Activated CD4-positive, alpha-beta T cell treated with anti-CD3 and anti-CD28 coated beads, Interleukin-2, amount 10 ng/mL, durations not matched to agents 7 days and 5 days (primary cell): ENCODE data around the gene SWSAP1. TPM values are rescaled to one million over a fixed set of nuclear protein-coding genes. Genes with fewer than 3 reads are reported as not detected.

Experiments
- CTCF ChIA-PET: fragments of 350-600 bp; sonication (Branson Sonifier 250); formaldehyde crosslinking; loops from one replicate; lab custom pipeline; 2021; ENCODE audit warnings: antibody characterized with exemption; lab: Charles Lee
- POLR2A ChIA-PET: fragments of 350-600 bp; sonication (Branson Sonifier 250); formaldehyde crosslinking; loops from one replicate; lab custom pipeline; 2021; ENCODE audit warnings: antibody characterized with exemption; lab: Charles Lee
- DNase-seq: peaks from one replicate; pipeline ENCODE4 v3.0.0-alpha.2; 2020
- H3K27ac Mint-ChIP-seq: one replicate; pipeline ENCODE4 v1.8.0; 2021; ENCODE audit warnings: mild to moderate bottlenecking, moderate library complexity, mixed read lengths
- H3K27me3 Mint-ChIP-seq: one replicate; pipeline ENCODE4 v1.8.0; 2021; ENCODE audit warnings: mixed read lengths
- H3K36me3 Mint-ChIP-seq: one replicate; pipeline ENCODE4 v1.8.0; 2021; ENCODE audit warnings: low read depth, mixed read lengths
- H3K4me1 Mint-ChIP-seq: one replicate; pipeline ENCODE4 v1.8.0; 2021; ENCODE audit warnings: mixed read lengths
- H3K4me3 Mint-ChIP-seq: one replicate; pipeline ENCODE4 v1.8.0; 2021; ENCODE audit warnings: mild to moderate bottlenecking, moderate library complexity, mixed read lengths
- H3K9me3 Mint-ChIP-seq: one replicate; pipeline ENCODE4 v1.8.0; 2021; ENCODE audit warnings: mixed read lengths
- total RNA-seq, 2 experiments: library from RNA; stranded (reverse); gene quantifications; one replicate each; pipeline ENCODE4 v1.2.3, GENCODE V29; 2021

Gene SWSAP1
- total RNA-seq, 2 experiments from 2014 or later: 2.9 to 3.5 TPM

DNA sequence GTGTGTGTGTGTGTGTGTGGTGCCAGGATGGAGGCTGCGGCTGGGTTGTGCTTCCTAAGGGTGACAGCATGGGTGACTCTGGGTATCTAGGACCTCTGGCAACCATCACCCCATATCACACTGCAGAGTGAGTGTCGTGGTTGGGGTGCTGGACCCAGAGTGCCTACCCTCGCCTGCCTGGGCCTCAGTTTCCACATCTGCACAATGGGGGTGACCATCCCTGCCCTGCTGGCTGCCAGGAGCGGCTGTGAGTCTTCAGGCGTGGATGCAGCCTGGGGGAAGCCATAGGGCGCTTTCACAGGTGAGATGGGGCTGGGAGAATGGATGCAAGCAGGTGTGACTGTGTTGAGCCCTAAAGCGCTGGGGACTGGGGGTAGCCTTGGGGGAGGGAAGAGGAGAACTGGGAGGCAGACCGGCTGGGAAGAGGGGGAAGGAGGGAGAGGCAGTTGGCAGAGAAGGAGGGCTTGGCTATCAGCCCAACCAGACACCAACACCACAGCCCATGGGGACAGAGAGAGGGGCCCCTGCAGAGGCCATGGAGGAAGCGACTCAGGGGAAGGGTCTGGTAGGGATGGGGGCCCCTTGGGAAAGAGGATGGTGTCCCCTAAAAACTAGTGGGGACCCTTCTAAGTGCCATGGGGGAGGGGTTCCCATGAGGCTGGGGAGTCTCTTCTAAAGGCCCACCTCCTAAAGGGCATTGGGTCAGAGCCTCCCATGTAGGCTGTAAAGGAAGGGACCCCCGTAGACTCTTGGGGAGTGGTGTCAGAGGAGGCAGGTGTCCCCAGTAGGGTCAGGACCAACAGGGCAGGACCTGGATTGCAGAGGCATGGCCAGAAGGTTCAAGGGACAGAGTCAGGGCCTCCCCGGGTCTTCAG is 17.6 kb upstream of the SWSAP1 start:
- peaks cover 8% of the 10 kb centered on the region for H3K4me1 Mint-ChIP-seq
- no peaks in the 10 kb centered on the region for H3K36me3 Mint-ChIP-seq
- no peaks in the 10 kb centered on the region for H3K9me3 Mint-ChIP-seq
- no peak overlapping the region for H3K27ac Mint-ChIP-seq
- peaks cover 9% of the 10 kb centered on the region for H3K27me3 Mint-ChIP-seq
- no peak overlapping the region for H3K4me3 Mint-ChIP-seq
- POLR2A ChIA-PET: no interaction called here
- CTCF ChIA-PET: interaction anchor here (0.6 to 1.6 kb wide), 2 partner anchors 10 to 34 kb away, joined by 3 to 5 read pairs; partner anchors contain the start of genes CCDC159 and TMEM205
- no peak for DNase-seq

DNA sequence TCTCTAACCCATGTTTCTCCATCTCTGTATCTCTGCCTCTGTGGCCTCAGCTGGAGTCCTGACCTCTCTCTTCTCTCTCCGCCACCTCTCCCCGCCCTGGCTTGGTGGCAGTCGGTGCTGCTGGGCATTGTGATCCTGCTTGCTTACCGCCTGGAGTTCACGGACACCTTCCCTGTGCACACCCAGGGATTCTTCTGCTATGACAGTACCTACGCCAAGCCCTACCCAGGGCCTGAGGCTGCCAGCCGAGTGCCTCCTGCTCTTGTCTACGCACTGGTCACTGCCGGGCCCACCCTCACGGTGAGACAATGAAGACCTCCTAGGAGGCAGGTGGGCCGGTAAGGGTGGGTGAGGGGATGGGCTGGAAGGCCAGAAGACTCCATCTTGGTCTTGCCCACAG is 15.0 kb upstream of the SWSAP1 start:
- POLR2A ChIA-PET: no interaction called here
- Mint-ChIP-seq H3K4me1 (peaks cover 8% of the 10 kb centered on the region), H3K36me3 (no peaks in the 10 kb centered on the region), H3K9me3 (no peaks in the 10 kb centered on the region), H3K27ac (no peak overlapping the region), H3K27me3 (peaks cover 9% of the 10 kb centered on the region), H3K4me3 (no peak overlapping the region)
- CTCF ChIA-PET: interaction anchor here (1.2 kb wide), 1 partner anchor 8 kb away, joined by 3 read pairs; no protein-coding TSS in a partner anchor
- DNase-seq: no peak

DNA sequence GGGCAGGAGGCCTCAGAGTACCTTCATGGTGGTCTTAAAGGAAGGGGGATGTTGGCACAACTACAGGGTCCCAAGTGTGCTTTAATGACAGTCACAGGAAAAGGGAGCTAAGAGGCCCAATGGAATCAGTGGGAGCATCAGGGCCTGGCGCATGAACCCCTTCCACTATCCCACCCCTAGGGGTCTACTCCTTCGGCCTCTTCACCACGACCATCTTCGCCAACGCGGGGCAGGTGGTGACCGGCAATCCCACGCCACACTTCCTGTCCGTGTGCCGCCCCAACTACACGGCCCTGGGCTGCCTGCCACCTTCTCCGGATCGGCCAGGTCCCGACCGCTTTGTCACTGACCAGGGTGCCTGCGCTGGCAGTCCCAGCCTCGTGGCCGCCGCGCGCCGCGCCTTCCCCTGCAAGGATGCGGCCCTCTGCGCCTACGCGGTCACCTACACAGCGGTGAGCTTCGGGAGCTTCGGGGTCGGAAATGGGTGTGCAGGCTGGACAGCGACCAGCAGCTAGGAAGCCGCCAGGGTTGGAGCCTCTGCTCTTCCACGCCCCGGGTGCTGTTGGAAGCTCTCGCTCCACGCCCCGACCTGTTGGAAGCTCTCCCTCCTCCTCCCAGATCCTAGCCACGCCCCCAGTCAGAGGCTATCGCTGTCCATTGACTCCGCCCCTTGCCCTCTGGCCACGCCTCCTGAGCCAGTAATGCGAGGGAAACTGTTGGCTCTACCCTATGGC is 13.3 kb upstream of the SWSAP1 start:
- CTCF ChIA-PET: interaction anchor here (0.7 to 1.5 kb wide), 3 partner anchors 16 to 200 kb away, joined by 3 to 5 read pairs (median 3); no protein-coding TSS in a partner anchor
- peaks cover 4% of the 10 kb centered on the region for H3K27me3 Mint-ChIP-seq
- H3K4me3 Mint-ChIP-seq: no peak overlapping the region
- H3K36me3 Mint-ChIP-seq: no peaks in the 10 kb centered on the region
- H3K9me3 Mint-ChIP-seq: no peaks in the 10 kb centered on the region
- H3K4me1 Mint-ChIP-seq: peaks cover 1% of the 10 kb centered on the region
- no peak for DNase-seq
- H3K27ac Mint-ChIP-seq: no peak overlapping the region
- POLR2A ChIA-PET: no interaction called here

DNA sequence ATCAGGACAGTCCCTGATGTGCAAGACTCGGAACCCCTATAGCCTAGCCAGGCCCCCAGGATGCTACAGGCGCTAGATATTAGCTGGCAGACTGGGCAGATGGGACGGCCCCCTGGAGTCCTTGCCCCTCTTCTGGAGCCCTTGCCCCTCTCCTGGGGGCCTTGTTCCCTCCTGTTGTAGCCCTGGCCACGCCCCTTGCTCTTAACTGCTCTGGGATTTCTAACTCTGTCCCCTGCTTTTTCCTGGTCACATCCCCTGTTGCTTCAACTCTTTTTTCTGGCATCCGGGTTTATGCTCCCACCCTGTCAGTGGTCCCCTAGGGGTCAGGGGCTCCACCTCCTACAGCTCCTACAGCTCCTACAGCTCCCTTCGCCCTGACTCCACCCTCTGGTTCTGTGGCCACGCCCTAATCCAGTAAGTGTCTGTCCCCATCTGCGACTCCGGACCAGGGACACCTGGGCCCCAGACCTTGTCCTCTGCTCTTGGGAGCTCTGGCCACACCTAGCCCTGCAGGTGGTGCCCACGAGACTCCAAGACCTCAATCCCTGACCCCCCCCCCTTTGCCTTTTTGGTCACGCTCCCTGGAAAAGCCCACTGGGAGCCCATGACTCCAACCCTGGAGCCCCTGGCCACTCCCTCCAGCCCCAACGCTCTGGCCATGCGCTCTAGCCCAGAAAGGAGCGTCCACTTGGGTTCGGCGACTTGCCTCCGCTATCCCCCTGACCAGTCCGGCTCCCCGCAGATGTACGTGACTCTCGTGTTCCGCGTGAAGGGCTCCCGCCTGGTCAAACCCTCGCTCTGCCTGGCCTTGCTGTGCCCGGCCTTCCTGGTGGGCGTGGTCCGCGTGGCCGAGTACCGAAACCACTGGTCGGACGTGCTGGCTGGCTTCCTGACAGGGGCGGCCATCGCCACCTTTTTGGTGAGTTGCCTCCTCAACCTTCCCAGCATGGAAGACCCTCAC is 12.4 kb upstream of the SWSAP1 start:
- ChIA-PET CTCF (interaction anchor here (0.7 to 1.5 kb wide), 4 partner anchors 15 to 733 kb away, joined by 3 to 5 read pairs (median 4); no protein-coding TSS in a partner anchor), POLR2A (no interaction called here)

DNA sequence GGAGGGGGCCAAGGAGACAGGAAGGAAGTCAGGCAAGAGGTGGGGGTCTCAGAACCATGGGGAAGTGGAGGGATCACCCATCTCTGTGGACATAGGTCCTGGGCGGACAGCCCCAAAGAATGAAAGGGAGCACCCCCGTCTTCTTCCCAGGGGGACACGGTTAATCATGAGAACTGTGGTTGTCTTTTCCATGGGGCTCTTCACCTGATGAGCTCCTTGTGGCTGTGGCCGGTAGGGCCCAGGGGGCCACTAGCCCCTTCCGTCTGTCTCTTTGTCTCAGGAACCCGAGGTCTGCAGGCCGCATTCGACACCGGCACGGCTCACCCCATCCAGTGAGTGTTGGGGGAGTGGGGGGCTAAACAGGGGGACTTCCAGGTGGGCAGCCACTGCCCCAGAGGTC is 10.6 kb upstream of the SWSAP1 start:
- CTCF ChIA-PET: interaction anchor here (0.6 kb wide), 1 partner anchor 49 kb away, joined by 4 read pairs; no protein-coding TSS in a partner anchor
- Mint-ChIP-seq H3K36me3 (peaks cover 2% of the 10 kb centered on the region), H3K4me1 (no peaks in the 10 kb centered on the region), H3K9me3 (no peaks in the 10 kb centered on the region), H3K27me3 (no peaks in the 10 kb centered on the region), H3K27ac (no peak overlapping the region), H3K4me3 (no peak overlapping the region)
- no peak for DNase-seq
- POLR2A ChIA-PET: no interaction called here

More for the DNA sequence above, 12.4 kb upstream of the SWSAP1 start:
- Mint-ChIP-seq H3K4me1 (no peaks in the 10 kb centered on the region), H3K4me3 (no peak overlapping the region), H3K9me3 (no peaks in the 10 kb centered on the region), H3K27me3 (no peaks in the 10 kb centered on the region), H3K36me3 (no peaks in the 10 kb centered on the region), H3K27ac (no peak overlapping the region)
- no peak for DNase-seq

DNA sequence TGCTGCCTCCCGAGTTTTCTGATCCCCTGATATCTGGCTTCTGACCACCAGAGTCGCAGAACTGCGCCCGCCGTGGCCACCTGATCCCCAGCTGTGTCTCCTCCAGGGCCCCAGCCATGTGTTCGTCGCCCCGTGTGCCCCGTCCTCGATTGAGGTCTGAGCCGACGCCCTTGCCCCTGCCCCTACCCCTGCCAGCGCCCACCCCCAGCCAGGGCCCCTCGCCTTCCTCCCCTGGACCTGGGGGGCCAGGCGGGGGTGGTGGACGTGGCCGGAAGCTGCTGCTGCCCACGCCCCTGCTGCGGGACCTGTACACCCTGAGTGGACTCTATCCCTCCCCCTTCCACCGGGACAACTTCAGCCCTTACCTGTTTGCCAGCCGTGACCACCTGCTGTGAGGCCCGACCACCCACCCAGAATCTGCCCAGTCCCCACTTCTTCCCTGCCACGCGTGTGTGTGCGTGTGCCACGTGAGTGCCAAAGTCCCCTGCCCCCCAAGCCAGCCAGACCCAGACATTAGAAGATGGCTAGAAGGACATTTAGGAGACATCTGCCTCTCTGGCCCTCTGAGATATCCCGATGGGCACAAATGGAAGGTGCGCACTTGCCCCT is 10.1 kb upstream of the SWSAP1 start:
- DNase-seq: no peak
- ChIA-PET POLR2A (no interaction called here), CTCF (no interaction called here)
- H3K4me1 Mint-ChIP-seq: no peaks in the 10 kb centered on the region
- no peaks in the 10 kb centered on the region for H3K27me3 Mint-ChIP-seq
- no peak overlapping the region for H3K4me3 Mint-ChIP-seq
- no peaks in the 10 kb centered on the region for H3K9me3 Mint-ChIP-seq
- no peak overlapping the region for H3K27ac Mint-ChIP-seq
- peaks cover 2% of the 10 kb centered on the region for H3K36me3 Mint-ChIP-seq

DNA sequence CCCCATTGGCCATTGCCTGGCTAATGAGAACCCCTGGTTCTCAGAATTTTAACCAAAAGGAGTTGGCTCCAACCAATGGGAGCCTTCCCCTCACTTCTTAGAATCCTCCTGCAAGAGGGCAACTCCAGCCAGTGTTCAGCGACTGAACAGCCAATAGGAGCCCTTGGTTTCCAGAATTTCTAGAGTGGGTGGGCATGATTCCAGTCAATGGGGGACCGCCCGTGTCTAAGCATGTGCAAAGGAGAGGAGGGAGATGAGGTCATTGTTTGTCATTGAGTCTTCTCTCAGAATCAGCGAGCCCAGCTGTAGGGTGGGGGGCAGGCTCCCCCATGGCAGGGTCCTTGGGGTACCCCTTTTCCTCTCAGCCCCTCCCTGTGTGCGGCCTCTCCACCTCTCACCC is 9.5 kb upstream of the SWSAP1 start:
- peaks cover 3% of the 10 kb centered on the region for H3K36me3 Mint-ChIP-seq
- H3K27ac Mint-ChIP-seq: no peak overlapping the region
- H3K9me3 Mint-ChIP-seq: no peaks in the 10 kb centered on the region
- no peaks in the 10 kb centered on the region for H3K4me1 Mint-ChIP-seq
- H3K27me3 Mint-ChIP-seq: no peaks in the 10 kb centered on the region
- H3K4me3 Mint-ChIP-seq: no peak overlapping the region
- CTCF ChIA-PET: no interaction called here
- POLR2A ChIA-PET: no interaction called here
- no peak for DNase-seq

DNA sequence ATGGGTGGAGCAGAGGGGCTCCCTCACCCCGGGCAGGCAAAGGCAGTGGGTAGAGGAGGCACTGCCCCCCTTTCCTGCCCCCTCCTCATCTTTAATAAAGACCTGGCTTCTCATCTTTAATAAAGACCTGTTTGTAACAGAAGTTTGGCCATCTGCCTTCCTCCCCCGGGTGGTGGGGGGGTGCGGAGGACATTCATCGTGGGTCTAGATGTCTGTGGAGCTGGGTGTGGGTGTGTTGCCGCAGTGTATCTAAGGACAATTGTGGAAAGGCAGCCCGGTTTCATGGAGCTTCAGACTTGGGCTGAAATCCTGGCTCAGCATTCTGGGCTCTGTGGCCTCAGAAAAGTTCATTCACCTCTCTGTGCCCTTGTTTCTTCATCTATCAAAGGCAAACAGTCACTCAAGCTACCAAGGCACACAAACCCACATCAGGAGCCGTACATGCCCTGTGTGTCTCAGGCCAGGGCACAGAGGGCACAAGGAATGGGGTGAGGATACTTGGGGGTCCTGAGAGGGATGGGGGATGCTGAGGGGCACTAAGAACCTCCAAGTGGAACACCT is 8.8 kb upstream of the SWSAP1 start:
- H3K27me3 Mint-ChIP-seq: no peaks in the 10 kb centered on the region
- no peak overlapping the region for H3K27ac Mint-ChIP-seq
- H3K36me3 Mint-ChIP-seq: peaks cover 3% of the 10 kb centered on the region
- no peak overlapping the region for H3K4me3 Mint-ChIP-seq
- ChIA-PET CTCF (interaction anchor here (0.5 kb wide), 1 partner anchor 505 kb away, joined by 3 read pairs; no protein-coding TSS in a partner anchor), POLR2A (no interaction called here)
- DNase-seq: no peak
- H3K9me3 Mint-ChIP-seq: no peaks in the 10 kb centered on the region
- no peaks in the 10 kb centered on the region for H3K4me1 Mint-ChIP-seq

- CTCF ChIA-PET: interaction anchor here (1.1 to 5.5 kb wide), 5 partner anchors 9 to 68 kb away, joined by 3 to 28 read pairs (median 6); partner anchors contain the start of genes CCDC159, ODAD3, PRKCSH and TMEM205
- Mint-ChIP-seq H3K27ac (no peak overlapping the region), H3K36me3 (peaks cover 3% of the 10 kb centered on the region), H3K4me1 (no peaks in the 10 kb centered on the region), H3K9me3 (no peaks in the 10 kb centered on the region), H3K27me3 (no peaks in the 10 kb centered on the region), H3K4me3 (no peak overlapping the region)
- POLR2A ChIA-PET: no interaction called here
- no peak for DNase-seq
Observed at GRCh38 chr19:11367528-11367927, 6.9 kb upstream of the SWSAP1 start.

DNA sequence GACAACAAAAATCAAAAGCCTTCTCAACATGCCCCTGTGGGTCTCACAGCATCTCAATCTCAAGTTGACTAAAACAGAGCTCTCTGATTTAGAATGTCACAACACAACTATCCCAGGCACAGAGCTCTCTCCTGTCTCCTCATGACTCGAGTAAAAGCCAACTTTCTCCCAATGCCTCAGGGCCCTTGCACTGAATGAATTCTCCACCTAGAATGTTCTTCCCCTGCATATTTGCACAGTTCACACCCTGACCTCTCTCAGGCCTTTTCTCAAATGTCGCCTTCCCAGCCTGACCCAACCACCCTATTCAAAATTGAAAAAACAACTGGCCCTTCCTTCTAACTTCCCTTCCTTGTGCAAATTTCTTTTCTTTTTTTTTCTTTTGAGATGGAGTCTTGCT is 3.7 kb upstream of the SWSAP1 start:
- no peaks in the 10 kb centered on the region for H3K27me3 Mint-ChIP-seq
- DNase-seq: no peak
- peaks cover 7% of the 10 kb centered on the region for H3K4me1 Mint-ChIP-seq
- no peak overlapping the region for H3K4me3 Mint-ChIP-seq
- peaks cover 3% of the 10 kb centered on the region for H3K36me3 Mint-ChIP-seq
- ChIA-PET CTCF (interaction anchor here (0.5 to 5.5 kb wide), 3 partner anchors 10 to 330 kb away, joined by 4 to 28 read pairs (median 13); partner anchors contain the start of genes CCDC159 and TMEM205), POLR2A (interaction anchor here (0.6 kb wide), 1 partner anchor 11 kb away, joined by 4 read pairs; no protein-coding TSS in a partner anchor)
- no peaks in the 10 kb centered on the region for H3K9me3 Mint-ChIP-seq
- H3K27ac Mint-ChIP-seq: no peak overlapping the region

- no peaks in the 10 kb centered on the region for H3K27me3 Mint-ChIP-seq
- peaks cover 14% of the 10 kb centered on the region for H3K36me3 Mint-ChIP-seq
- H3K4me3 Mint-ChIP-seq: peak overlapping the region; percentile 5
- ChIA-PET CTCF (interaction anchor here (1.4 to 2.0 kb wide), 2 partner anchors 10 to 62 kb away, joined by 5 to 7 read pairs; partner anchors contain the start of gene PRKCSH), POLR2A (no interaction called here)
- DNase-seq: no peak
- H3K9me3 Mint-ChIP-seq: peaks cover 2% of the 10 kb centered on the region
- peaks cover 24% of the 10 kb centered on the region for H3K4me1 Mint-ChIP-seq
- no peak overlapping the region for H3K27ac Mint-ChIP-seq
Observed at GRCh38 chr19:11373166-11373884, 1.1 kb upstream of the SWSAP1 start.
